CD4-positive, alpha-beta T cell treated with Interleukin-4 for 4 hours (primary cell): ENCODE results near the gene TMPRSS9.
A peak's percentile ranks its signal among the peaks of the same experiment; 100 is the strongest.

Source experiments
- DNase-seq: peaks from one replicate; pipeline ENCODE4 v3.0.0-alpha.2; 2020

Gene TMPRSS9

GRCh38 chr19:2424686-2425621 is 64.9 kb downstream of the TMPRSS9 start:
- no peak for DNase-seq

GRCh38 chr19:2425622-2426581 is 65.8 kb downstream of the TMPRSS9 start:
- no peak for DNase-seq

- DNase-seq: peak; percentile 28
These were observed 66.8 kb downstream of the TMPRSS9 start for GRCh38 chr19:2426611-2427428.

DNA sequence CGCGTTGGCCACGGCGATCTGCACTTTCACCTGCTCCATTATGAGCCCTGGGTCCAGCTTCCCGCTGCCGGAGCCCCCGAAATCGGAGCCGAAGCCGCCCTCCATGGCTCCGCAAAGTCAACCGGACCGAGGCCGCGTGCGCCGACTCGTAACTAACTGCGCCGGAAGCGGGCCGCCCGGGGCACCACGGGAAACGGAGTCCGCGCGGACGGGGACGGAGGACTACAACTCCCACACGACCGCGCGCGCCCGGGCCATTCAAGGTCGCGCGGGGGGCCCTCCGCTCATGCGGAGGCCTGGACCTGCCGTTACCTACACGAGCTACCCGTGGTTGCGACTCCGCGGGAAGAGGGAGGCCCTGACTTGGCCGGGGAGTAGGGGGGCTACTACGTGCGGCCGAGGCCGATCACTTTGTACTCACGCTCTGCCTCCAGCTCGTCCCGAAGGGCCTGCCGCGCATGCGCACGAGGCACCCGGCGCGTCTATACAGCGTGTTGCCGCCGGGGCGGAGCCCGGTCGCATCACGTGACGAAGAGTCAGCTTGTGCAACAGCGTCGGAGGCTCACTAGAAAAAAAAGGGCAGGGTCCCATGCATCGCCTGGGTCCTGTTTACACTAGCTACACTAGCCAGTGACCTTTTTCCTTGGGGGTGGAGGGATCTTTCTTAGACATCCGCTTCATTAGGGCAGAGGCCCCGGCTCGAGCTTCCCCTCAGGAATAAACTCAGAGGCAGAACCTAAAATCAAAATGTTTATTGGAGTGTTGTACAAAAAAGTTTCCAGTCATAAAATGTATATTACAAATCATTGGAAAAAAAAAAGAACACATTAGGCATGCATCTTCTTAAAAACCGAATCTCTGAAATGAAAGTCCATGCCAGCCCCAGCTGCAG is 67.6 kb downstream of the TMPRSS9 start, which contains the start of gene TIMM13:
Gene TIMM13 (minus strand): TSS at position 158 of the 892 bp plus-strand sequence. CDS start 53 bp downstream, at position 105.
- DNase-seq: peak; percentile 93

GRCh38 chr19:2428321-2428690 is 68.2 kb downstream of the TMPRSS9 start:
- DNase-seq: no peak

DNA sequence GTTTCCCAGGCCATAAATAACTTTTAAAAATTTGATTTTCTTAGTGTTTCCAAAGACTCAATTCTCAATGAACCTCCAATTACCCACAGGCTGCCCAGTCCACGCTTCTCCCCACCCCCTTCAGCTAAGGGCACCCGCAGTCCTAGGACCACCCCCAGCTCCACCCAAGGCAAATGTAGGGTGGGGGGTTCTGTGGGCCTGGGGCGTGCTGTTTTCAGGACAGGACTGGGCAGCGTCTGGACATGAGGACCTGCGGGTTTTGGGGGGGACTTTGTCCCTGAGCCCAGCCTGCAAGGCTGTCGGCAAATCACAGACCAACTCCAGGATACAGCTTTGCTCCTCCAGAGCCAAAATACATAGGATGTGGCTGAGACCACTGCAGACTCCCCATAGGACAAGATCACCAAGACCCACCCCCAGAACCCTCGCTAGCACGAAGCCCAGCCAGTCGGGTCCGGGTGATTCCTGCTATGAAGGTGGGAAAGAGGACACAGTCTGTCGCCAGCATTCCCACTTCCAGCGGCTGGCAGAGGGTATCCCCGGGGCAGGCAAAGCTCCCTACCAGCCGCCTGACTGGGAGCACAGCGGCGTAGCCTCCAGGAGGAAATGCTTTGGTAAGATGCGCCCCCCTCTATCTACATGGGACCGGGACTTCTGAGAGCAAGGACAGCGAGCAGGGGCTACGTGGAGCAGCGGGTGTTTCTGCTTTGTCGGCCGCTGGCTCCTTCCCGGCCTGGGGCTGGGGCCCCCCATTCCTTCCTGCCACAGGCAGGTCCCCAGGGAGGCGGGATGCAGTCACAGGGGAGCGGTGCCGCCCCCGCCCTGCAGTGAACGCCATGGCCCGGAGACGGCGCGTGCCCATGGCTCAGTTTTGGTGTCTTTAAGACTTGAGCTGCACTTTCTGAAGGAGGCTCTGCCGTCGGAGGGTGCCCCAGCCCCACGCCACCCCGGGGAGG is 69.0 kb downstream of the TMPRSS9 start:
- no peak for DNase-seq

DNA sequence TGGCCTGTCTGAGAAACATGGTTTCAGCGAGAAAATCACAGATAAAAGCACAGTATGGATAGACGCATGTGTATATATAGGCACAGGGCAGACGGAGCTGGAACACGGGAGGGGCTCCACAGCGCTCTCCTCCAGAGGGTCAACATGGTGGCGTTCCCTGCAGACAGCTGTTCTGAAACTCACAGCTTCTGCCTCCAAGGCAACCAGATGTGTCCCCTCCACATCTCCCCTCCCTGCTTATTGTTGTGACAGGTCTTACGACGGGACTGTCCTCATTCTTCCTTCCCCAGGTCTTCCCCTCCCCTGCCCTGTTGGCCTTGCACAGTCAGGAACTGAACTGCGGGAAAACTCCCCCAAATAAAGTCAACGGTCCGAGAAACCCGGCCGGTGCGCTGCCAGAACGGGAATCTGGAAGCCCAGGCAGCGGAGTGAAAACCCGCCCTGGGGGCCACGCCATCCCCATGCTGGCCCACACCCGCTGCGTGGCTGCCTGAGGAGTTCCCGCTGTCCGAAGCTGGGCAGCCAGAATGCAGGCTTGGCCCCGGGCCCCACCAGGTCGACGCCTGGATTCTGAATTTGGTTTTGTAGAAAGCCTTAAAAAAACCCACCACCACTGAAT is 70.0 kb downstream of the TMPRSS9 start:
- DNase-seq: no peak

GRCh38 chr19:2431318-2432055 is 71.4 kb downstream of the TMPRSS9 start:
- DNase-seq: no peak

DNA sequence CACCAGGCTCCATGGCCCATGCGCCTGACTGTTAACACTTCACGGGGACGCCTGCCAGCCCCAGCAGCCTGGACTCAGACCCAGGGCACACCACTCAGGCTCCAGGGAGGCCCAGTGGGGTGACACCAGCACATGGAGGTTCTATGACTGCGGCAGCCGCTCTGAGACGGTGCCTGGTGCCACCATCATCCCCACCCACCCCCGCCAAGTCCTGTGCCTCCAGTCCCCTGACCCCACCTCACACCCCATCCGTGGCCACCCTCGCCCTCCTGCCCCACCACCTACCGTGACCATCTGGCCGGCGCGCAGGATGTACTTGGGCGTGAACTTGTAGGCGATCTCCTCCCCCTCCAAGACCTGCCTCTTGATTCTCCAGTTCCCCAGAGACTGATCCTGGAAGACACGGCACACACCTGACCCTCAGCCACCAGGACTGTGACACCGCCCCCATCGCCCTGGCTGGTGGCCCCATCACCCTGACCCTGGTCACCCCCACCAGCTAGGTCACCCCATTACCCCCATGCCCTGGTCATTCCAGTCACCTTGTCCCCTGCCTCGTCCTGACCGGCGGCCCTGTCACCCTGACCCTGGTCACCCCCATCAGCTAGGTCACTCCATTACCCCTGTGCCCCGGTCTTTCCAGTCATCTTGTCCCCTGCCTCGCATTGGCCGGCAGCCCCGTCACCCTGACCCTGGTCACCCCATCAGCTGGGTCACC is 72.2 kb downstream of the TMPRSS9 start:
- no peak for DNase-seq

DNA sequence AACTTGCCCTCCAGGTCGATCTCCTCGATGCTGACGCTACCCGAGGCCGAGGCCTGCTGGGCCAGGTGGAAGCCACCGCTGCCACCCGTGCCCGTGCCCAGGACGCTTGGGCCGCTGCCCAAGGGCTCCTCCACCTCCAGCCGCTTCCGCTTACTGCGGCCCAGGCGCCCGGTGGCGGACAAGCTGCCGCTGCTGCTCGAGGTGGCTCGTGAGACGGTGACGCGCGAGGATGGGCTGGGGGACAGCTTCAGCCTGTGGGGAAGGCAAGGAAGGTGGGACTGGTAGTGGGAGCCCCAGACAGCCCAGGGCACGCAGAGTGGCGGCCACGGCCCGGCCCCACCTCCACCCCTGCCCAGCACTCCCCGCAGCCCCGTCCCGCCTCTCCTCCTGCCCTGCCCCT is 73.8 kb downstream of the TMPRSS9 start:
- DNase-seq: no peak

- no peak for DNase-seq
These were observed 74.2 kb downstream of the TMPRSS9 start for GRCh38 chr19:2434267-2434666.

- DNase-seq: no peak
These were observed 74.7 kb downstream of the TMPRSS9 start for GRCh38 chr19:2434721-2435265.

GRCh38 chr19:2436384-2436783 is 76.3 kb downstream of the TMPRSS9 start:
- no peak for DNase-seq

- no peak for DNase-seq
These were observed 76.9 kb downstream of the TMPRSS9 start for GRCh38 chr19:2436926-2437325.

GRCh38 chr19:2438178-2438577 is 78.1 kb downstream of the TMPRSS9 start:
- no peak for DNase-seq

GRCh38 chr19:2440515-2440914 is 80.5 kb downstream of the TMPRSS9 start:
- DNase-seq: no peak

DNA sequence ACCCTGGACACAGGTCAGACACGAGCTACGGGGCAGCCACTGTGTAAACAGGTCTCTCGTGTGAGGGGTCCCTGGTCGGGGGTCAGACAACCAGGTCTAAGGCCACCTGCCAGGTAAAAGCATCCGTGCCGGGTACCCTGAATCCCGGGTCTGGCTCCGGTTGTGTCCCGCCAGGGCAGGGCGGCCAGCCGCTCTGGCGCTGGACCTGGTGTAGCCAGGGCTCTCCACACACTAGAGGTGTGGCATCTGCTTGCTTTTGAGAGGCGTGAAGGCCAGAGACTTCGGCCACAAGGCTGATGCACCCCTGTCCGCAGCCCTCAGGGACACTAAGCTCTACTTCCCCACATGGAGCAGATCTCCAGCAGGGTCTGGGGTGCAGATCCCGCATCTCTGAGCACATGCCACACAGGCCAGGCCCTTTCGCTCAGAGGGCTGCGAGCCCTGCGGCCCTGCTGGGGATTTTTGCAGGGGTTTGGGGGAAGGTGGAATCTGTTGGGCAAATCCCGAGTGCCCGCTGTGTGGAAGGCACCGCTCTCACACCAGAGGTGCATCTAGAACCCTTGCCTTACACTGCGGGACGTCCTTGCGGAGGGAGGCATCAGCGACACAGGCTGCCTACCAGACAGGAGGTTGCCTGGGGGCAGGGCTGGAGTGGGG is 81.2 kb downstream of the TMPRSS9 start:
- no peak for DNase-seq
